ENCODE data around the gene CACNA1I.

- TF ChIP-seq CTCF (conservative IDR thresholded peaks at IDR 0.05; ENCODE audit: low read depth in 2 of 2) (peak; percentile 27 to 41; a peak in 3 of 4 replicates), CREB1 (CRISPR knock-in tag; IDR thresholded peaks at IDR 0.05; ENCODE audit: low read depth) (no peak), JUNB (IDR thresholded peaks at IDR 0.05; ENCODE audit: unreplicated experiment) (no peak), EZH2 (IDR thresholded peaks at IDR 0.05; ENCODE audit: low read depth, unreplicated experiment) (no peak), POLR2AphosphoS5 (IDR thresholded peaks at IDR 0.05; ENCODE audit: low read depth) (no peak), STAT1 (IDR thresholded peaks at IDR 0.05; ENCODE audit: unreplicated experiment) (no peak)
- TF ChIP-seq, protein P1, sequence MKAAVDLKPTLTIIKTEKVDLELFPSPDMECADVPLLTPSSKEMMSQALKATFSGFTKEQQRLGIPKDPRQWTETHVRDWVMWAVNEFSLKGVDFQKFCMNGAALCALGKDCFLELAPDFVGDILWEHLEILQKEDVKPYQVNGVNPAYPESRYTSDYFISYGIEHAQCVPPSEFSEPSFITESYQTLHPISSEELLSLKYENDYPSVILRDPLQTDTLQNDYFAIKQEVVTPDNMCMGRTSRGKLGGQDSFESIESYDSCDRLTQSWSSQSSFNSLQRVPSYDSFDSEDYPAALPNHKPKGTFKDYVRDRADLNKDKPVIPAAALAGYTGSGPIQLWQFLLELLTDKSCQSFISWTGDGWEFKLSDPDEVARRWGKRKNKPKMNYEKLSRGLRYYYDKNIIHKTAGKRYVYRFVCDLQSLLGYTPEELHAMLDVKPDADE (IDR thresholded peaks at IDR 0.05), result no peak
- TF ChIP-seq, protein P2, sequence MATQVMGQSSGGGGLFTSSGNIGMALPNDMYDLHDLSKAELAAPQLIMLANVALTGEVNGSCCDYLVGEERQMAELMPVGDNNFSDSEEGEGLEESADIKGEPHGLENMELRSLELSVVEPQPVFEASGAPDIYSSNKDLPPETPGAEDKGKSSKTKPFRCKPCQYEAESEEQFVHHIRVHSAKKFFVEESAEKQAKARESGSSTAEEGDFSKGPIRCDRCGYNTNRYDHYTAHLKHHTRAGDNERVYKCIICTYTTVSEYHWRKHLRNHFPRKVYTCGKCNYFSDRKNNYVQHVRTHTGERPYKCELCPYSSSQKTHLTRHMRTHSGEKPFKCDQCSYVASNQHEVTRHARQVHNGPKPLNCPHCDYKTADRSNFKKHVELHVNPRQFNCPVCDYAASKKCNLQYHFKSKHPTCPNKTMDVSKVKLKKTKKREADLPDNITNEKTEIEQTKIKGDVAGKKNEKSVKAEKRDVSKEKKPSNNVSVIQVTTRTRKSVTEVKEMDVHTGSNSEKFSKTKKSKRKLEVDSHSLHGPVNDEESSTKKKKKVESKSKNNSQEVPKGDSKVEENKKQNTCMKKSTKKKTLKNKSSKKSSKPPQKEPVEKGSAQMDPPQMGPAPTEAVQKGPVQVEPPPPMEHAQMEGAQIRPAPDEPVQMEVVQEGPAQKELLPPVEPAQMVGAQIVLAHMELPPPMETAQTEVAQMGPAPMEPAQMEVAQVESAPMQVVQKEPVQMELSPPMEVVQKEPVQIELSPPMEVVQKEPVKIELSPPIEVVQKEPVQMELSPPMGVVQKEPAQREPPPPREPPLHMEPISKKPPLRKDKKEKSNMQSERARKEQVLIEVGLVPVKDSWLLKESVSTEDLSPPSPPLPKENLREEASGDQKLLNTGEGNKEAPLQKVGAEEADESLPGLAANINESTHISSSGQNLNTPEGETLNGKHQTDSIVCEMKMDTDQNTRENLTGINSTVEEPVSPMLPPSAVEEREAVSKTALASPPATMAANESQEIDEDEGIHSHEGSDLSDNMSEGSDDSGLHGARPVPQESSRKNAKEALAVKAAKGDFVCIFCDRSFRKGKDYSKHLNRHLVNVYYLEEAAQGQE (IDR thresholded peaks at IDR 0.05; ENCODE audit: unreplicated experiment), result no peak
These were observed 92.1 kb downstream of the CACNA1I start for GRCh38 chr22:39662686-39663052.

All from GM23338 (cell line).